H1 (cell line): Measurements from ENCODE around the gene FA2H. TPM values are rescaled to one million over a fixed set of nuclear protein-coding genes. Genes with fewer than 3 reads are reported as not detected.

Experiments used
- CTCF ChIA-PET: fragments of 300-600 bp; sonication (Branson Sonifier 250); formaldehyde crosslinking; loops from one replicate; lab custom pipeline; 2021; ENCODE audit not compliant: partially characterized antibody; lab: Charles Lee
- POLR2A ChIA-PET: fragments of 300-600 bp; sonication (Branson Sonifier 250); formaldehyde crosslinking; loops from one replicate; lab custom pipeline; 2021; ENCODE audit warnings: inconsistent platforms; ENCODE audit not compliant: partially characterized antibody; lab: Charles Lee
- DNase-seq, 2 experiments: peaks; one replicate each; pipeline versions ENCODE4 v3.0.0 to v3.0.0-alpha.2; 2010 to 2022; ENCODE audit warnings: low spot score in 2 of 2, low read depth in 1 of 2, mixed read lengths in 1 of 2
- FAIRE-seq: peaks from 2 replicates; lab custom pipeline; 2011; peaks lifted over from hg19 to GRCh38; lab: Jason Lieb, UNC
- H2AFZ ChIP-seq: 2 replicates; pipeline ENCODE4 v1.8.1; 2012; ENCODE audit warnings: low read length, inconsistent platforms
- H2AK5ac ChIP-seq: 2 replicates; pipeline ENCODE4 v1.6.1; 2013; ENCODE audit warnings: low read depth, low read length
- H2BK120ac ChIP-seq: replicated peaks from 2 replicates; pipeline ENCODE3; 2013; ENCODE audit warnings: low read depth, low read length, inconsistent platforms
- H2BK12ac ChIP-seq: 2 replicates; pipeline ENCODE4 v1.6.1; 2013; ENCODE audit warnings: low read depth, low read length
- H2BK15ac ChIP-seq: 2 replicates; pipeline ENCODE4 v1.6.1; 2013; ENCODE audit warnings: low read length
- H2BK20ac ChIP-seq: 2 replicates; pipeline ENCODE4 v1.6.1; 2013; ENCODE audit warnings: low read length
- H2BK5ac ChIP-seq: 2 replicates; pipeline ENCODE4 v1.6.1; 2013; ENCODE audit warnings: low read depth, low read length
- H3K14ac ChIP-seq: 2 replicates; pipeline ENCODE4 v1.6.1; 2013; ENCODE audit warnings: inconsistent platforms; ENCODE audit not compliant: insufficient read length
- H3K18ac ChIP-seq: 2 replicates; pipeline ENCODE4 v1.6.1; 2013; ENCODE audit warnings: low read length; ENCODE audit errors: extremely low read depth
- H3K23ac ChIP-seq: 2 replicates; pipeline ENCODE4 v1.6.1; 2013; ENCODE audit warnings: inconsistent platforms; ENCODE audit not compliant: insufficient read length
- H3K23me2 ChIP-seq: 2 replicates; pipeline ENCODE4 v1.6.1; 2013; ENCODE audit warnings: low read depth, low read length
- H3K27ac ChIP-seq: 2 replicates; pipeline ENCODE4 v1.6.1; 2011; ENCODE audit warnings: low read depth, low read length, inconsistent platforms
- H3K27me3 ChIP-seq, 4 experiments: replicated peaks in 1 of 4; 1 replicate in 1 of 4; 2 replicates in 3 of 4; pipeline versions ENCODE4 v1.6.1 to v1.8.1; 2011 to 2013; ENCODE audit warnings: low read length in 3 of 4, mild to moderate bottlenecking in 3 of 4, inconsistent platforms in 2 of 4, mixed read lengths in 2 of 4, moderate library complexity in 1 of 4; ENCODE audit not compliant: control insufficient read depth in 3 of 4, insufficient read depth in 3 of 4; ENCODE audit errors: extremely low read depth in 1 of 4
- H3K36me3 ChIP-seq, 4 experiments: 2 replicates each; pipeline versions ENCODE4 v1.6.1 to v1.8.1; 2011 to 2013; ENCODE audit warnings: mild to moderate bottlenecking in 4 of 4, low read length in 3 of 4, moderate library complexity in 2 of 4, control low read depth in 1 of 4, inconsistent platforms in 1 of 4; ENCODE audit not compliant: insufficient read depth in 4 of 4, control insufficient read depth in 2 of 4
- H3K4ac ChIP-seq: replicated peaks from 2 replicates; pipeline ENCODE3; 2013; ENCODE audit warnings: low read length, low read depth, mixed read lengths, inconsistent platforms; ENCODE audit not compliant: insufficient read length
- H3K4me1 ChIP-seq, 4 experiments: replicated peaks in 1 of 4; 1 replicate in 1 of 4; 2 replicates in 3 of 4; pipeline versions ENCODE4 v1.6.1 to v1.8.1; 2011 to 2013; ENCODE audit warnings: low read length in 3 of 4, inconsistent platforms in 2 of 4, mixed read lengths in 1 of 4; ENCODE audit not compliant: insufficient read depth in 4 of 4, control insufficient read depth in 3 of 4
- H3K4me2 ChIP-seq, 2 experiments: 2 replicates each; pipeline versions ENCODE4 v1.6.1 to v1.8.1; 2011 to 2013; ENCODE audit warnings: low read depth in 2 of 2, low read length in 2 of 2, control low read depth in 1 of 2, inconsistent platforms in 1 of 2, mild to moderate bottlenecking in 1 of 2; ENCODE audit not compliant: insufficient read depth in 1 of 2
- H3K4me3 ChIP-seq, 4 experiments: fragments of 200-600, 300-600 bp in 1 of 4; sonication (generic), shearing (Covaris generic), sonication (Bioruptor Twin) in 1 of 4; 2 replicates each; pipeline versions ENCODE4 v1.5.1 to v1.8.1; 2011 to 2016; ENCODE audit warnings: low read length in 4 of 4, low read depth in 3 of 4, control low read depth in 2 of 4, inconsistent platforms in 2 of 4, mild to moderate bottlenecking in 2 of 4, mixed read lengths in 1 of 4, moderate library complexity in 1 of 4; ENCODE audit not compliant: insufficient read depth in 2 of 4; ENCODE audit errors: extremely low read depth in 1 of 4
- H3K56ac ChIP-seq: replicated peaks from 2 replicates; pipeline ENCODE3; 2013; ENCODE audit warnings: low read depth, mild to moderate bottlenecking, mixed read lengths, low read length, inconsistent platforms; ENCODE audit not compliant: insufficient read length
- H3K79me1 ChIP-seq: 2 replicates; pipeline ENCODE4 v1.6.1; 2013; ENCODE audit warnings: low read depth, low read length, control low read depth
- H3K79me2 ChIP-seq, 2 experiments: 2 replicates each; pipeline versions ENCODE4 v1.6.1 to v1.8.1; 2012 to 2013; ENCODE audit warnings: low read length in 2 of 2, mild to moderate bottlenecking in 2 of 2, inconsistent platforms in 1 of 2; ENCODE audit not compliant: insufficient read depth in 2 of 2, control insufficient read depth in 1 of 2
- H3K9ac ChIP-seq, 4 experiments: replicated peaks in 1 of 4; 1 replicate in 1 of 4; 2 replicates in 3 of 4; pipeline versions ENCODE4 v1.6.1 to v1.8.1; 2011 to 2013; ENCODE audit warnings: low read depth in 3 of 4, low read length in 3 of 4, control low read depth in 2 of 4, mild to moderate bottlenecking in 2 of 4, moderate library complexity in 2 of 4, inconsistent platforms in 1 of 4; ENCODE audit errors: extremely low read depth in 1 of 4
- H3K9me3 ChIP-seq, 2 experiments: 2 replicates each; pipeline versions ENCODE4 v1.6.1 to v1.8.1; 2012 to 2013; ENCODE audit warnings: mild to moderate bottlenecking in 2 of 2, moderate library complexity in 2 of 2, control low read depth in 1 of 2, inconsistent platforms in 1 of 2, low read depth in 1 of 2, low read length in 1 of 2, mixed read lengths in 1 of 2; ENCODE audit not compliant: insufficient read depth in 2 of 2
- H4K20me1 ChIP-seq, 2 experiments: replicated peaks in 1 of 2; 2 replicates each; pipeline versions ENCODE3 to v1.8.1; 2011 to 2013; ENCODE audit warnings: inconsistent platforms in 2 of 2, low read length in 2 of 2, mild to moderate bottlenecking in 1 of 2; ENCODE audit not compliant: insufficient read depth in 2 of 2, control insufficient read depth in 1 of 2
- H4K5ac ChIP-seq: 2 replicates; pipeline ENCODE4 v1.6.1; 2013; ENCODE audit warnings: low read length, low read depth, mixed read lengths, inconsistent platforms; ENCODE audit not compliant: insufficient read length
- H4K8ac ChIP-seq: 2 replicates; pipeline ENCODE4 v1.8.0; 2013; ENCODE audit warnings: mild to moderate bottlenecking, moderate library complexity, low read length, inconsistent platforms; ENCODE audit not compliant: insufficient read depth; ENCODE audit errors: extremely low read depth
- H4K91ac ChIP-seq: replicated peaks from 2 replicates; pipeline ENCODE3; 2013; ENCODE audit warnings: low read length, mixed read lengths, inconsistent platforms; ENCODE audit not compliant: insufficient read length
- CHD2 ChIP-seq: IDR thresholded peaks from 2 replicates; pipeline ENCODE4 v1.6.1; 2012; ENCODE audit warnings: low read length, improper control_type of control experiment
- RAD21 ChIP-seq, 2 experiments: IDR thresholded peaks in 1 of 2; conservative IDR thresholded peaks in 1 of 2; 2 replicates each; pipeline ENCODE4 v1.6.1; 2011; ENCODE audit warnings: low read depth in 2 of 2, low read length in 2 of 2, improper control_type of control experiment in 1 of 2, inconsistent platforms in 1 of 2, mild to moderate bottlenecking in 1 of 2, moderate library complexity in 1 of 2
- RXRA ChIP-seq: IDR thresholded peaks from 2 replicates; pipeline ENCODE4 v1.6.1; 2011; ENCODE audit warnings: low read depth, mild to moderate bottlenecking, low read length, moderate library complexity; ENCODE audit not compliant: insufficient read depth
- WGBS, 2 experiments: shearing (Covaris generic) in 1 of 2; methylation state at CpG; one replicate each; pipeline versions ENCODE4 v1.1.6 to v1.1.7; 2013 to 2015; ENCODE audit warnings: low lambda C conversion rate in 2 of 2, mixed read lengths in 2 of 2, inconsistent platforms in 1 of 2, low coverage in 1 of 2, missing lambda C conversion rate in 1 of 2; ENCODE audit not compliant: insufficient replicate concordance in 2 of 2, insufficient coverage in 1 of 2, insufficient read length in 1 of 2; ENCODE audit errors: extremely low coverage in 1 of 2, missing lambda C conversion rate in 1 of 2; 5-methylcytosine and 5-hydroxymethylcytosine counted together
- polyA plus RNA-seq, 7 experiments: library from polyadenylated mRNA; depleted of rRNA in 3 of 7; stranded (reverse) in 5 of 7; unstranded in 2 of 7; fragments of >200 nt in 5 of 7; fragments of 200-250 nt in 2 of 7; gene quantifications; 1 replicate in 5 of 7; 2 replicates in 1 of 7; 4 replicates in 1 of 7; pipeline versions ENCODE4 v1.2.1 to v1.2.3, GENCODE V29; 2011 to 2013; ENCODE audit warnings: missing spikeins in 2 of 7, mixed read lengths in 2 of 7
- total RNA-seq: library from RNA; stranded (reverse); fragmentation: NEBNext Ultra II Directional; extraction: Animal tissue kit (Norgen Biotek cat#: 25700); gene quantifications from 2 replicates; pipeline ENCODE4 v1.2.1, GENCODE V29; 2021
- TF ChIP-seq, protein P1 (sequence below): IDR thresholded peaks from 2 replicates; pipeline ENCODE4 v1.6.1; 2012; ENCODE audit warnings: inconsistent platforms

Gene FA2H
- total and polyA plus RNA-seq, 2 of the 8 experiments (the other 6 are each of a cell fraction or from before 2014, with no cell fraction given) = 2.1 to 2.5 TPM

GRCh38 chr16:74749291-74750055 is 25.1 kb downstream of the FA2H start:
- H3K79me2 ChIP-seq = no peaks in the 10 kb centered on the region
- 50% methylated on average over 19 of the region's 20 CpGs; no CpG with 5 or more reads in 1 of the 2 experiments for WGBS, 2 experiments
- H2BK120ac ChIP-seq = peak overlapping the region; percentile 13
- H3K23me2 ChIP-seq = no peaks in the 10 kb centered on the region
- no peaks in the 10 kb centered on the region for H4K20me1 ChIP-seq
- POLR2A ChIA-PET = interaction anchor here (1.0 to 1.6 kb wide), 2 partner anchors 10 to 15 kb away, joined by 3 to 6 read pairs; no protein-coding TSS in a partner anchor
- H3K27me3 ChIP-seq = no peaks in the 10 kb centered on the region
- H4K91ac ChIP-seq = peak overlapping the region; percentile 34
- CTCF ChIA-PET = interaction anchor here (0.8 to 32.9 kb wide), 8 partner anchors 9 to 64 kb away, joined by 3 to 576 read pairs (median 3); no protein-coding TSS in a partner anchor
- H3K4me3 ChIP-seq = peak overlapping the region in 1 of 4 experiments; percentile 24; a peak in 1 of 8 replicates
- H4K8ac ChIP-seq = no peak overlapping the region
- H3K56ac ChIP-seq = no peak overlapping the region
- no peaks in the 10 kb centered on the region for H3K36me3 ChIP-seq
- peak overlapping the region; percentile 86; the same call in 1 of the 2 replicates for H2BK20ac ChIP-seq
- no peak for DNase-seq
- peak overlapping the region; percentile 84; the same call in 1 of the 2 replicates for H2BK12ac ChIP-seq
- H3K18ac ChIP-seq = peak overlapping the region; percentile 10
- H3K79me1 ChIP-seq = no peaks in the 10 kb centered on the region
- no peak overlapping the region for H3K23ac ChIP-seq
- peak overlapping the region; percentile 72 for H2AFZ ChIP-seq
- no peak overlapping the region for H3K4ac ChIP-seq
- H3K4me1 ChIP-seq = peaks cover 2 to 14% (median 6%) of the 10 kb centered on the region in 4 experiments; a peak in 6 of 7 replicates
- no peak overlapping the region for H3K14ac ChIP-seq
- H3K4me2 ChIP-seq = peak overlapping the region; percentile 12 to 21; a peak in 2 of 4 replicates
- H3K9me3 ChIP-seq = no peaks in the 10 kb centered on the region
- no peak for TF ChIP-seq RAD21 (IDR thresholded peaks at IDR 0.05 in 1 of 2, conservative IDR thresholded peaks at IDR 0.05 in 1 of 2; ENCODE audit: low read depth in 2 of 2, low read length in 2 of 2)
- TF ChIP-seq, protein P1, sequence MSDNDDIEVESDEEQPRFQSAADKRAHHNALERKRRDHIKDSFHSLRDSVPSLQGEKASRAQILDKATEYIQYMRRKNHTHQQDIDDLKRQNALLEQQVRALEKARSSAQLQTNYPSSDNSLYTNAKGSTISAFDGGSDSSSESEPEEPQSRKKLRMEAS = 0 out of 2 replicates have a peak, but pooled peaks have one; percentile 9
- no peak for TF ChIP-seq CHD2
- TF ChIP-seq RXRA = no peak
- H3K9ac ChIP-seq = no peak overlapping the region
- no peak overlapping the region; the same call in 1 of the 2 replicates for H2BK5ac ChIP-seq
- H4K5ac ChIP-seq = peak overlapping the region; percentile 34
- H3K27ac ChIP-seq = 0 out of 2 replicates have a peak overlapping the region, but pooled peaks have one; percentile 7
- FAIRE-seq = no peak
- no peak overlapping the region for H2AK5ac ChIP-seq
- peak overlapping the region; percentile 99 for H2BK15ac ChIP-seq
